Measurements from ENCODE around the gene PCBP2. TPM values are rescaled to one million over a fixed set of nuclear protein-coding genes. Genes with fewer than 3 reads are reported as not detected.
A peak's percentile ranks its signal among the peaks of the same experiment; 100 is the strongest.
"Not testable (repeated sequence)": the region's sequence is repeated elsewhere in the genome, so short reads cannot be mapped to it uniquely, and the experiment has no call there.

The PCBP2 gene
- total and polyA plus RNA-seq, 11 donors: 290 to 642 (median 478) TPM

GRCh38 chr12:53413485-53414204, 38.3 kb upstream of the PCBP2 start:
- DNase-seq: no peak
- no peak for TF ChIP-seq POLR2A (IDR thresholded peaks at IDR 0.05)
- TF ChIP-seq CTCF (IDR thresholded peaks at IDR 0.05): no peak
- no peaks in the 10 kb centered on the region for H3K9me3 ChIP-seq
- no peak overlapping the region for H3K4me3 ChIP-seq
- no peak for ATAC-seq
- intact Hi-C loops (cut with DNase I): no loop called here
- no peaks in the 10 kb centered on the region for H3K27me3 ChIP-seq
- peaks cover 0 to 54% (median 28%) of the 10 kb centered on the region in 12 donors for H3K4me1 ChIP-seq
- H3K27ac ChIP-seq: peak overlapping the region in 7 of 12 donors; percentile 7 to 74 (median 25)
- 56 to 71% (median 63%) methylated on average over 3 of the region's 3 CpGs for WGBS, 4 donors
- peaks cover 0 to 56% (median 40%) of the 10 kb centered on the region in 9 donors for H3K36me3 ChIP-seq

GRCh38 chr12:53414756-53415417, 37.0 kb upstream of the PCBP2 start:
- no peak for ATAC-seq

GRCh38 chr12:53415752-53416389, 36.0 kb upstream of the PCBP2 start:
- peak overlapping the region in 1 of 12 donors; percentile 55 for H3K27ac ChIP-seq
- ATAC-seq: peak in 2 of 4 donors; percentile 33 to 40
- peaks cover 0 to 54% (median 29%) of the 10 kb centered on the region in 12 donors for H3K4me1 ChIP-seq
- H3K27me3 ChIP-seq; H3K9me3 ChIP-seq; intact Hi-C loops (cut with DNase I); DNase-seq; H3K4me3 ChIP-seq: not testable (repeated sequence)
- WGBS, 4 donors: 64 to 78% (median 69%) methylated on average over 2 of the region's 2 CpGs
- H3K36me3 ChIP-seq: peaks cover 0 to 34% (median 17%) of the 10 kb centered on the region in 9 donors

More at GRCh38 chr12:53414756-53415417, 37.0 kb upstream of the PCBP2 start:
- Histone ChIP-seq H3K27ac (peak overlapping the region in 3 of 12 donors; percentile 9 to 55 (median 20)), H3K9me3 (no peaks in the 10 kb centered on the region), H3K4me3 (no peak overlapping the region), H3K27me3 (no peaks in the 10 kb centered on the region), H3K4me1 (peaks cover 0 to 54% (median 28%) of the 10 kb centered on the region in 12 donors), H3K36me3 (peaks cover 0 to 44% (median 27%) of the 10 kb centered on the region in 9 donors)
- 8 to 21% (median 13%) methylated on average over 3 of the region's 3 CpGs for WGBS, 4 donors
- no peak for TF ChIP-seq POLR2A (IDR thresholded peaks at IDR 0.05)
- TF ChIP-seq CTCF (IDR thresholded peaks at IDR 0.05): no peak
- DNase-seq: no peak
- intact Hi-C loops (cut with DNase I): no loop called here

- WGBS, 4 donors: 82 to 87% (median 85%) methylated on average over 9 of the region's 9 CpGs
- Histone ChIP-seq H3K36me3 (peaks cover 0 to 19% (median 3%) of the 10 kb centered on the region in 9 donors), H3K4me1 (peaks cover 0 to 51% (median 25%) of the 10 kb centered on the region in 12 donors), H3K27ac (peak overlapping the region in 1 of 12 donors; percentile 28)
- DNase-seq; H3K9me3 ChIP-seq; intact Hi-C loops (cut with DNase I); H3K27me3 ChIP-seq; ATAC-seq; H3K4me3 ChIP-seq: not testable (repeated sequence)
These were observed 34.5 kb upstream of the PCBP2 start for GRCh38 chr12:53417291-53417816.
